Right lobe of liver (tissue), 4 donors: Measurements from ENCODE around the gene SPATA16.

Experiments
- CTCF ChIP-seq, 4 donors: fragments of 200-600 bp in 3 of 4; fragments of 450-650 bp in 1 of 4; IDR thresholded peaks; one replicate each; pipeline versions ENCODE4 v1.5.1 to v1.8.0; 2016 to 2022; ENCODE audit warnings: antibody characterized with exemption in 4 of 4, mild to moderate bottlenecking in 2 of 4
- POLR2A ChIP-seq: fragments of 450-650 bp; IDR thresholded peaks from one replicate; pipeline ENCODE4 v1.6.1; 2017; ENCODE audit warnings: antibody characterized with exemption, mild to moderate bottlenecking
- donor health status: DM: no; HTN: no; CAD: no.
- donor health status: DM: no; HTN: no; CAD: no.
- donor health status: DM: no; HTN: yes; CAD: no.

GRCh38 chr3:173025941-173026340, 115.1 kb downstream of the SPATA16 start:
- TF ChIP-seq POLR2A = no peak
- no peak for TF ChIP-seq CTCF (IDR thresholded peaks at IDR 0.05)
